HG03442 (cell line): ENCODE measurements around the gene DMBX1.

ENCODE experiments used
- ATAC-seq: cut with Tn5 transposase; IDR thresholded peaks from one replicate; pipeline ENCODE4 v1.9.1; 2021; ENCODE audit warnings: mild to moderate bottlenecking, moderate library complexity; ENCODE audit not compliant: unreplicated experiment

The DMBX1 gene

GRCh38 chr1:46522969-46523320 lies 33.3 kb downstream of the DMBX1 start:
- ATAC-seq, result no peak

- no peak for ATAC-seq
Observed at GRCh38 chr1:46523496-46524353, 34.1 kb downstream of the DMBX1 start.

GRCh38 chr1:46524843-46525242 lies 35.2 kb downstream of the DMBX1 start:
- no peak for ATAC-seq

GRCh38 chr1:46525253-46525983 lies 35.8 kb downstream of the DMBX1 start:
- no peak for ATAC-seq

GRCh38 chr1:46526013-46526690 lies 36.5 kb downstream of the DMBX1 start:
- no peak for ATAC-seq

GRCh38 chr1:46526691-46527291 lies 37.2 kb downstream of the DMBX1 start:
- no peak for ATAC-seq

GRCh38 chr1:46527474-46528296 lies 38.0 kb downstream of the DMBX1 start:
- ATAC-seq, result peak; percentile 52

GRCh38 chr1:46528297-46528955 lies 38.8 kb downstream of the DMBX1 start:
- no peak for ATAC-seq

GRCh38 chr1:46529031-46529630 lies 39.5 kb downstream of the DMBX1 start:
- ATAC-seq, result no peak

GRCh38 chr1:46530311-46530710 lies 40.7 kb downstream of the DMBX1 start:
- ATAC-seq, result no peak

GRCh38 chr1:46530791-46531409 lies 41.3 kb downstream of the DMBX1 start:
- no peak for ATAC-seq

- ATAC-seq, result no peak
Observed at GRCh38 chr1:46532095-46532494, 42.5 kb downstream of the DMBX1 start.

GRCh38 chr1:46532498-46533178 lies 43.0 kb downstream of the DMBX1 start:
- peak; percentile 41 for ATAC-seq

- ATAC-seq, result peak; percentile 16
Observed at GRCh38 chr1:46533179-46533864, 43.7 kb downstream of the DMBX1 start.

- ATAC-seq, result peak; percentile 50
Observed at GRCh38 chr1:46535063-46535462, 45.4 kb downstream of the DMBX1 start.

GRCh38 chr1:46536527-46536926 lies 46.9 kb downstream of the DMBX1 start:
- no peak for ATAC-seq

GRCh38 chr1:46537651-46538050 lies 48.0 kb downstream of the DMBX1 start:
- ATAC-seq, result no peak

- no peak for ATAC-seq
Observed at GRCh38 chr1:46538147-46538546, 48.5 kb downstream of the DMBX1 start.
